Daoy (cell line): Measurements from ENCODE around the gene ATRIP. TPM values are rescaled to one million over a fixed set of nuclear protein-coding genes. Genes with fewer than 3 reads are reported as not detected.
A peak's percentile ranks its signal among the peaks of the same experiment; 100 is the strongest.

Source experiments
- DNase-seq: peaks from one replicate; pipeline ENCODE4 v3.0.0-alpha.2; 2015; ENCODE audit warnings: low read depth
- total RNA-seq: library from RNA; depleted of rRNA; stranded (reverse); fragments of >200 nt; shearing (Covaris generic); gene quantifications from 2 replicates; pipeline ENCODE4 v1.2.3, GENCODE V29; 2014; rRNA removed

ATRIP gene
- 6.4 and 7.6 TPM in 2 replicates for total RNA-seq

DNA sequence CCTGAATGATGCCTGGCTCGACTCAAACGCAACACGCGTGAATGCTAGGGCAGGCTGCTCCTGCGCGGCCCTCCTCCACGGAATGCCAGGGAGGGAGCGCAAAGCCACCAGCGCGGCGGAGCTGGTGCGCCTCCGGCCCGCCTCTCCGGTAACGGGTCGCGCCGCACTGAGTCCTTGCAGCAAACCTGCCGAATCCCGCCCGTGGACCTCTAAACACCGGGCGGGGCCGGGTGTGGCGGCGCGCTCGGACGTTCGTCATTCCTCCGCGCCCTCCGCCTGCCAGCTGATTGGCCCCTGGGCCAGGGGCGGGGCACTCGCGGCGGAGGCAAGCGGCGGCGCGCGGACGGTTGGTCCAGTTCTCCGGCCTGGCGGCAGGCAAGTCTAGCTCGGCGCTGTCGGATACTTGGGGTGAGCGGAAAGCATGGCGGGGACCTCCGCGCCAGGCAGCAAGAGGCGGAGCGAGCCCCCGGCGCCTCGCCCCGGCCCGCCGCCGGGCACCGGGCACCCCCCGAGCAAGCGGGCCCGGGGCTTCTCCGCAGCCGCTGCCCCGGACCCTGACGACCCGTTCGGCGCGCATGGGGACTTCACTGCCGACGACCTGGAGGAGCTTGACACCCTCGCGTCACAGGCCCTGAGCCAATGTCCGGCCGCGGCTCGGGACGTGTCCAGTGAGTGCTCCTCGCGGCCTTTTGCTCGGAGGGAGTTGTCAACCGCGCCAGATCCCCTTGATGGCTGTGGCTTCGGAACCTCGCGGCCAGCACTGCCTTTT is at the start of gene ATRIP:
ATRIP (plus strand) TSS at position 313 of the 769 bp plus-strand sequence; CDS start at position 422, 109 bp downstream.
- peak; percentile 91 for DNase-seq

DNA sequence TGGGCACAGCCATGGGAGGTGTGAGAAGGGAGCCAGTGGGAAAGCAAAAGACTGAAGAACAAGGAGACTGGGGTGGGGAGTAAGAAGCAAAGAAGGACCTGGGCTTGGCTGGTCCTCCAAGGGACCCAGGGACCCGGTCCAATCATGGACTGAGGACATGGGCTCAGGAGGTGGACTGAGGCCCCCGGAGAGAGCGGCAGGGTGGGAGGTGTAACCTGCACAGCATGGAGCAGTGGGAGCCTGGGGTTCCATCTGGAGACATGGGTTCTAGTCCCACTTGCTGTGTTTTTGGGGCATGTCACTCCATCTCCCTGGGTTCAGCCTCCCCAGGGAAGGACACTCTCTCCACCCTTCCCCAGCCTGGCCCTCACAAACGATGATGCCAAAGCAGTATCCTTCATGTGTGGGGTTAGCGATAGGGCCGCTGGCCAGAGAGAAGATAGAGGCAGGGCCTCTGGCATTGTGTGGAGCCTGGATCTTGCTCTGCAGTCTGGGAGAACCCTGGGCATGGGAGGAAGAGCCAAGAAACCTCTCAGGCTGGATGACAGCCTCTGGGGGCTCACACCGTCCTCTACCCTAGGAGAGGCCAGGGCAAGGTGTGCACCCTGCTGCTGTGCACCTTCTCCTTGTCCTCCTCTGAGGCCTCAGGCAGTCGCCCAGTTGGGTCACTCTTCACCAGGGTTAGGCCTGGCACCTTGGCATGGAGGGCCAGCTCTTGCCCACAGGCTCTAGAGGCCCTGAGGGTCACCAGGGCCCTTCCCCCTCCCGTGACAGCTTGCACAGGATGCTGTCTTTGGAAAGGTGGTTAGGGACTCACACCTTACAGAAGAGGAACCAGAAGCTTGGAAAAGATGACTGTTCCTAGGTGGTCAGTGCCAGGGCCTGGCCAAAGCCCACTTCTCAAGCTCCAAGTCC is 48.5 kb upstream of the ATRIP start:
- DNase-seq, result no peak

DNA sequence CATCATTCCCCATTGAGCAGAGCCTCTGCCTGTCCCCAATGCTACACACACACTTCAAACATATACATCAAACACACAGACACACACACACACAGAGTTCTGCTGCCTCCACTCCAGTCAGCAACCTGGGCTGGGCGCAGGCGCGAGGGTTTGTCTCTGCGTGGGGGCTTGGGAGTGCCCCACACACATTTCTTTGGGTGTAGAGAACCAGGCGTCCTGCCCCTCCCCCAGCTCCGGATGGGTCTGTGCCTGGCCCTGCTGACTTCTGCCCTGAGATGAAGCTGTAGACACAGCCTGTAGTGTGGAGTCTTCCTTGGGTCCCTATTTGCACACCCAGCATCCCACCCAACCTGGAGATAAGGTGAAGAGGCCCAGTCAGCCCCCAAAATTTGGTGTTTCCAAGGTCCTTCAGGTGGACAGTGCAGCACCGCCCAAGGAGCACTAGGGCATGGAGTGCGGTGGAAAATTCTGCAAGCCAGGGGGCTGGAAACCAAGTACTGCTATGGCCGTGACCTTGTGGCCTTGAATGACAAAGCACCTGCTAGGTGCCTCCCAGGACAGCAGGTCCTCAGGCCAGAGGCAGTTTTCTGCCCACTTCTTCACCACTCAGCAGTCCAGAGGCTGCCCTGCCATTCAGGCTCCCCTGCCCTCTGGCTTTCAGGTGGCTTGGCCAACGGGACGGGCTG is 47.7 kb upstream of the ATRIP start:
- no peak for DNase-seq

DNA sequence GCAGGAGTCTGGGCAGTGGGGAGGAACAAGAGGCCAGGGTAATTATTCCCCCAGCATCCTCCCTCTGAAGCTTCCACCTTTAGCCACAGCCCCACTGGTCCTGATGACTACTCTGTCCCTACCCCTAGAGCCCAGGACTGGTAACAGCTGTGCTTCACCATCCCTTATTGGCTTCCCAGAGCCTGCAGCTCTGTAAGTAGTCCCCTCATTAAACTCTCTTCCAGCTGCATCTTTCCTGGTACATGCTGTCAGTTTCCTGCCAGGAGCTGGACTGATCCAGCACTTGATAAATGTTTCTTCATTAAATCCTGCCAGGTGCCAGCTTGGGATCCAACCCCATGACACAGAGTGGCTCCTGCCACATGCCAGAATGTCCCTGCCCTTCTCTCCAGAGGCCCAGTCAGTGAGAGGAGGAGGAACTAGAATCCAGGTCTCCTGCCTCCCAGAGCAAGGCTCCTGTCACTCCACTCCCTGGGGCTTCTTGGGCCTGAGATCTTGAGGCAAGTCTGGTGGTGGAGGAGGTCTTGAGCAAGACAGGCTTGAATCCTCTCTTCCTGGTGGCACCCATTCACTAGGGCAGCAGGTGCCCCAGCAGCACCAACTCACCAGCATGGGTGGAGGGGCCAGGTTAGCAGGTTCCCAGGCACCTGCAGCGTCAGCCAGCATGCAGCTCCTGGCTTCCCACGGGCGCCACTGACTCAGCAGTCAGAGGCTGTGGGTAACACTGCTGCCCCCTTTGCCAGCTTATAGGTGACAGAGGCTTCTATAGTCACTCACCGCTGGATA is 47.0 kb upstream of the ATRIP start:
- DNase-seq, result peak; percentile 1

DNA sequence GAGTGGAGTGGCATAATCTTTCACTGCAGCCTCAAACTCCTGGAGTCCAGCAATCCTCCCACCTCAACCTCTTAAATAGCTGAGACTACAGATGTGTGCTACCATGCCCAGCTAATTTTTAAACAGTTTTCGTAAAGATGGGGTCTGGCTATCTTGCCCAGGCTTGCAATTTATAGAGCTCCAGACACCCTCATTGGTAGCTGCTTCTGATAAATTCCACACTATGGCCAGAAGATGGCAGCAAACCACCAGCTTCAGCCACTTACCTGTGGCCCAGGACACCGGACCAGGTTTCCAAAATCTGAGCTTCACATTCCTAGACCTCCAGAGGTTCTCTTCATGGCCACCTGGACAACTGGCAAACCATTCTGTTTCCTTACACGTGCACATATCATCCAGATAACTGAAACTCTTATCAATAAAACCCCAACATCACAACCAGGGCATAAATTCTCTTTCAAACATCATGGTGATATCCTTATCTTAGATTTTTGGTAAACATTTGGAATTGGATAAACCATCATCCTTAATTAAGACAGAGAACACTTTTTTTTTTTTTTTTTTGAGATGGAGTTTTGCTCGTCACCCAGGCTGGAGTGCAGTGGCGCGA is 45.6 kb upstream of the ATRIP start:
- DNase-seq, result peak; percentile 62

DNA sequence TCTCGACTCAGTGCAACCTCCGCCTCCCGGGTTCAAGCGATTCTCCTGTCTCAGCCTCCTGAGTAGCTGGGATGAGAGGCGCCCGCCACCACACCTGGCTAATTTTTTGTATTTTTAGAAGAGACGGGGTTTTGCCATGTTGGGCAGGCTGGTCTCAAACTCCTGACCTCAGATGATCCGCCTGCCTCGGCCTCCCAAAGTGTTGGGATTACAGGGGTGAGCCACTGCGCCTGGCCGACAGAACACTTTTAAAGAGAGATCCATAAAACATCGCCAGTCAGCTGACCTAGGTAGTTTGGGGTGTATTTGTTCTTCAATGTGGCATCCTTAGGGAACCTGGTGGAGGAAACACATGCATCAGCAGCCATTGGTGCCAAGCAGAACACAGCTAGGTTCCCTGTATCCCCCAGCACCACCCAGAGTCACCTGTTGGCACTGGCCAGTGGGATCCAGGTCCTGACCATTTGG is 45.1 kb upstream of the ATRIP start:
- peak; percentile 0 for DNase-seq

DNA sequence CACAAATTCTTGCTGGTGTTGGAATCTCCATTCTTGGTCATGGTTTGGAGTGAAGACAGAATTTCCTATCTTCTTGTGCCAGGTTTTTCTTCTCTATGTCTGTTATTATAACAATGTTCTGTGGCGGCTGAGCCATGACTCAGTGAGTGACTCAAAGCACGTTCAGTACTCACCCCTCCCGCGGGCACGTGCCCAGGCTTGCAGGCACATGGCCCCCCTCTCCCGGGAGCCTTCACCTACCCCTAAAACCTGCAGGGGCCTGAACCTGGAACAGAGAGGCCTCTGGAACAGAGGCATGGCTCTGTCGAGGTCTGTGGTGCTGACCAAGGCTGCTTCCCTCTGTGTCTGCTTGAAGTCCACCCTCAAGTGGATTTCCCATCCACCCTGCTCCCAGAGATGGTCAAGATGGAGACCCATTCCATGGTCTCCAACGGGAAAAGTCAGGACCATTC is 44.2 kb upstream of the ATRIP start:
- peak; percentile 82 for DNase-seq

DNA sequence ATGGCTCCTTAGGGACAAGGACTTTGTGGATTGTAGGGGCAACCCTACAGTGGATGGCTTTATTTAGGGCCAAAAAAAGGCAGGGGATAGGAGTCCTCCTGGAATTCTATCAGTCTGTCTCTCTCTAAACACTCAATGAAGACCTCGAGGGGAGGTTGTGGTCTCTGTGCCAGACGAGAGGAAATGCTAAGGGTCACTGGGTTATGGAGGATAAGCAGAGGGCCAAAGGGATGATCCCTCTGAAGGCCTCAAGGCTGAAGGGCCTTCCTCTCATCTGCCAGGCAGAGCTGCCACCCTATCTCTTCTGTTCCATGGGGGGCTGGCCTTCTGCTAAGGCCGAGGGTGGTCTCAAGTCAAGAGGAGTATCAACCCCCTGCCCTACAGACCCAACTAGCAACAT is 43.6 kb upstream of the ATRIP start:
- peak; percentile 0 for DNase-seq

DNA sequence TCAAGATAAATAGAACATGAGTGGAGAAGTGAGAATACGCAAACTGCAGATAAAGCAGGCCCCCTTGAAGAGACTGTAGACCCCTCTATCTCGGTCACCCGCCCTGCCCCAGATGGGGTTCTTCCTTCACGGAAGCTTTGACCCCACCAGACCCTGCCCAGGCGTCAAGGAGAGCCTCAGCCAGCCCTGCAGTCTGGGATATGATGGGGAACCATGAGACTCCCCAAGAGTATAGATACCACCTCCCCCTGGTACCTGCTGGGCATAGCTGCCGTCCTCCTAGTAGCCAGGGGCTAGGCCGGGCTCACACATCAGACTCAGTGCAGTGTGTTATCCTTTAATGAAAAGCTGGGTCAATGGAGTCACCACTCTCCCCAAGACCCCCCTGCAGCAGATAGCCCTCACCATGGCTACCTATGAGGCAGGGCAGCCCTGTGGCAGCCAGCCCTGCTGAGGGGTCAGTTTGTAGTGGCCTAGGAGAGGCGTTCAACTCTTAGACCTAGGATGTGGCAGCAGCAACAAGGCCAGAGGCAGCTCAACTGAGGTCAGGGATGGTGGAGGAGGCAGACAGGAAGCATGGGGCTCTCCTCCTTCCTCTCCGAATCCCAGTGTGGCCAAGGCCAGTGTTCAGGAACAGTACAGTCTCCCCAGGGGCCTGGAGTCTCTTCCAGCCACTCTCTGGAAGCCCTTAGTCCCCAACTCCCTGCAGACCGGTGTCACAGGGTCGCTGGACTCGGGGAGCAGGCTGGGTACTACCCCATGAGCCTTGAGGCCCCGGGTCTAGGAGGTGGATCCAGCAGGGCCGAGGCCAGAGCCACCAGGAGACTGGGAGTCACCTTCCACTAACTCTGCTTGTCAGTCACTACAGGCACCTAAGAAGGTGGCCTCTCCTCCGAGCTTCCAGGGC is 42.8 kb upstream of the ATRIP start:
- DNase-seq, result peak; percentile 0

DNA sequence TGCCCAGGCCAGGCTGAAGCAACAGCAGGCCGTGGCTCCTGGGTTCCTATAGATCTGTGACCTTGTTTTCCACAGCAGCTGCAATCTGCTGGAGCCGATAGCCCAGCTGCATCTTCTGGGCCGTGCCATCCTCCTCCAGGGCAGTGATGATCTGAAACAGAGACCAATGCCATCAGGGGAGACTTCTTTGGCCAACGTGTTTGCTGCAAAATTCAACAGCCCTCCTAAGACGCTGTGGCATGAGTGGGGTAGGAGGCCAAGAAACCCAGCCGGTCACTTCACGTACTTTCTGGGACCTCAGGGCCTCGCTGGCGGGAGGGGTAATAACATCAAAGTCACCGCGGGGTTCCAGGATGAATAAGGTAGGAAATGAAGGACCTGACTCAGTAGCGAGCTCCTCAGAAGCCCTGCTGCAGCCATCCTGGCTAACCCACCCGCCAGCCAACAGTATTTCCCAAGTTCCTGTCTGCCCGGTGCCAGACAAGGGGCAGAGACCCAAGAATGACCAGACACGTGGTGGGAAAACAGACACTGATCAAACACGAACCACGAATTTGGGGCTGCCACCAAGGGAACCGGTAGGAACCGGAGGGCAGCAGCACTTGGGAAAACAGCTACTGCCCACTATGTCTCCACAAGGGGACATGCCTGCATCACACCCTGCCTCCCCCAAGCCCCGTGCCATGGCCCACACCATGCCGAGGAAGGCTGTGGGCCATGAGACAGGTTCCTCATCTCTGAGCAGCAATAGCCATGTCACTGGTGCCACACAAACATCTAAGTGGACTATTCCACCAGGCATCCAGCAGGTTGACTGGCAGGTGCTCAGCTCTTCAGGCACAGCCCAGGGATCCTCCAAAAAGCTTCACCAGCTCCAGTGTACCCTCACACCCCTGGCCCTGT is 41.8 kb upstream of the ATRIP start:
- DNase-seq, result peak; percentile 0

DNA sequence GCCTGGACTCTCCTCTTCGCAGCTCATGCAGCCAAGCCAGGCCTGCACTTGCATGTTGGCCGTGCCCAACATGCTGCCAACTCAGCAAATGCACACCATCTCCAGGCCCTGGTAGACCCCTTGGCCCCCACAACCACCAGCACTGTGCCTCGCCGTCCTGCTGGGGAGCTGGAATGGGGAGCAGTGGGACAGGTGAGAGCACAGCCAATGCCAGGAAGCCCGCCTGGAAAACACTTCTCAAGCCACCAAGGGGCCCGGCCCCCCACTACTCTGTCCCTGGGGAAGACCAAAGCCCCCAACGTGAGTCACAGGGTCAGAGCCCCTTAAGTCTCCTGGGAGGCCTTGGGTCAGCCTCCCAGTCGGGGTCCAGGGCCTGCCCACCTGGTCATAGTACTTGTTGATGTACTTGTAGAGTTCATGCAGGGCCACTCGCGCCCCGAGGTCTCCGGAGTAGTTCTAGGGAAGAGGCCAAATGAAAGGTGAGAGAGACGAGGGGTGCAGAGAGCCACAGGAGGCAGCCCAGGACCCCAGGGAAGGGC is 41.1 kb upstream of the ATRIP start:
- DNase-seq, result peak; percentile 1

DNA sequence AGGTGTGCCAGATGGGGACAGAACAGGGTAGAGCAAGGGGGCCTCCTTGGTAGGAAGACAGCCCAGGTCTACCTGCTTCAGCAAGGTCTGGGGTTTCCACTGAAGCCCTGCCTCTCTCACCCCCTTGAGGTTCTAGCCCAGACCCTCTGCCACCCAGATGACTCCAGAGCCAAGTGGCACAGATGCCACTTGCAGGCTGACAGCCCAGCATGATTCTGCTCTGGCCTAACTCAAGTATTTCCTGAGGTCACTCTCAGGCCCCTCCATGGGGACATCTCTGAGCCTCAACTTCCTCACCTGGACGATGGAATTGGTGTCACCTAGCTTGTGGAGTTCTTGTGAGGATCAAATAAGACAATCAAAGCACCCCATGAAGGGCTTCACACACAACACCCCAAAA is 40.6 kb upstream of the ATRIP start:
- no peak for DNase-seq

DNA sequence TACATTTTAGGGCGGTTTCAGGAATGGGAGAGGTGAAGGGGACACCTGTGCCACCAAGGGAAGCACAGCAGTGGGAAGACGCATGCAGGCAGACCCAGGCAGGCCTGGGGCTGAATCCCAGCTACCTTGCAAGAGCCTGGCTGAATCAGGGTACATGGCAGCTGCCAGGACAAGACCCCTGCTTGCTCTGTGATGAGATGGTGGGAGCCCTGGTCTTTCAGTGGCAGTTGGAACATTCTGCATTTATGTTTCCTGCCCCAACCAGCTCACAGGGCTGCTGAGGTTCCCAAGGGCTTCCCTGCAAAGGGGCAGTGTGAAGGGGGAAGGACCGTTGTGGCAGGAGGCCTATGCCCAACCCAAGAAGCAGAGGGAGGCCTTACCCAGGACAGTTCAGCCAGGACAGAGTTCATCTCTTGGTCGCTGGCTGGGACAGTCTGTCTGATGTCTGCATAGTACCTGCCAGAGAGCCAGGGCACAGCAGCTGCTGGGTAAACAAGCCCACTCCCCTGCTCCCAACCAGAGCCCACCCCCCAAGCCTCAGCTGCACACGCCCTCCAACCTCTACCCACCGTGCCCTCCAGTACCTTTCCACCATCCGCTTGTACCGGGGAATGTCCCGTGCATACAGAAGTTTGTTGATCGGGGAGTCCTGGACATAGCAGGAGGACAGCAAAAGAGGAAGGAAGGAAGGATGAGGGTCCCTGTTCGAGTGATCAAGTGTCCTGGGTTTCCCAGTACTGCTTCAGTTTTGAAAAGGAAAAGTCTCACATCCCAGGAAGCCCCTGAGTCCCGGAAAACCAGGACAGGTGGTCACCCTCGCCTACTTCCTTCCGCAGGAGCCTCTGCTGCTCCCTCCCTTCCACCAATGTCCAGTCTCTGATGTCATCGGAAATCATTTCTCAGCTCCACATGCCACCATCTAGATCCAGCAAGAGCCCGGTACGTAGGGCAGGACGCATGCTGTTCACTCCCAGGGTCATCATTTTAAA is 39.8 kb upstream of the ATRIP start:
- DNase-seq, result peak; percentile 0

DNA sequence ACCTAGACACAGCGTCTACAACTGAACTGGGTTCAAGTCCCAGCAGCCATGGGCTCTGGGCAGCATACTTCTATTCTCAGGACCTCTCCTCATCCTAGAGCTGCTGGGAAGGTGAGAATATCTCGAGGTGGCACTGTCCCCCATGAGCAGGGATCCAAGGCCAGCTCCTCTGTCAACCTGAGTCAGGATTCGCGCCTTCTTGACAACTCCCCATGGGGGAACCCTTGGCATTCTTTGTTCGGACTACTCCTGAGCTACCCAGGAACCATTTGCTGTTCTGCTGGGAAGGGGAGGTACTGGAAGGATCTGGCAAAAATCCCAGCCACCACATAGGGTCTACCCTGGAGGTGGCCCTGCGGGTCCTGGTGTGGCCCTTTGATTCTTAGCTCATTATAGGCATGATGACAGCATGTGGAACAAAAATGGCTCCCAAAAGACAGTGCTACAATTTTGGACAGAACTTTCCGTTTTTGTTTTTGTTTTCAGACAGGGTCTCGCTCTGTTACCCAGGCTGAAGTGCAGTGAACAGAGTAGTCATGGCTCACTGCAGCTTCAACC is 38.9 kb upstream of the ATRIP start:
- DNase-seq, result no peak

DNA sequence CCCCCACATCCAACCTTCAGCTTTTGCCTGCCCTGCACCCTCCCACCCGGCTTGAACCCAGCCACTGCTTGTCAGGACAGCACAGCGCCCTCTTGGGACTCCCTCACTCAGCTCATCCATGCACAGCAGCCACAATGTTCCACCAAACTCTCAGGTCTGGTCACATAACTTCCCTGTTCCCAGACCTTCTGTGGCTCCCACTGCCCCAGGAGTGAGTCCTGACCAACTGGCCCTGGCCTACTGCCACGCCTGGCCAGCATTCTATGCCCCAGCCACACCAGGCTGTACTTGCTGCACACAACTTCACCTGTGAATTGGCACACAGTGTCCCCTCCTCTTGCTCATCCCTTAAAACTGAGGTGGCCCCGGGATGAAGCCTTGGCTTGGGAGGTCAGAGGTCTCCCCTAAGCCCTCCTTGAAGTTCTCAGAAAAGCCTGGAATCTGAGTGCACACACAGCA is 37.7 kb upstream of the ATRIP start:
- DNase-seq, result no peak
